RWPE2 (cell line): ENCODE data around the gene USB1.

Source experiments
- ATAC-seq: fragments of 200-7000 bp; cut with Tn5 transposase; 3 replicates; pipeline ENCODE4 v1.9.1; 2021; ENCODE audit warnings: low read depth
- DNase-seq: peaks from one replicate; pipeline ENCODE4 v3.0.0-alpha.2; 2020; ENCODE audit warnings: low spot score
- H3K27ac ChIP-seq: fragments of 450-650 bp; 2 replicates; pipeline ENCODE4 v1.5.1; 2017; ENCODE audit warnings: mild to moderate bottlenecking; ENCODE audit not compliant: poor library complexity, severe bottlenecking
- H3K27me3 ChIP-seq: fragments of 250-450 bp; sonication (Bioruptor Pico); 2 replicates; pipeline ENCODE4 v1.5.1; 2021; ENCODE audit warnings: mild to moderate bottlenecking, moderate library complexity; ENCODE audit not compliant: insufficient read depth, poor library complexity, severe bottlenecking
- H3K36me3 ChIP-seq: fragments of 250-450 bp; sonication (Bioruptor Pico); 2 replicates; pipeline ENCODE4 v1.5.1; 2020; ENCODE audit warnings: low read depth, mild to moderate bottlenecking, moderate library complexity
- H3K4me1 ChIP-seq: fragments of 250-450 bp; sonication (Bioruptor Pico); 2 replicates; pipeline ENCODE4 v1.5.1; 2021; ENCODE audit warnings: mild to moderate bottlenecking, moderate library complexity; ENCODE audit not compliant: insufficient read depth, poor library complexity, severe bottlenecking
- H3K4me3 ChIP-seq: fragments of 250-450 bp; sonication (Bioruptor Pico); 2 replicates; pipeline ENCODE4 v1.5.1; 2021; ENCODE audit warnings: mild to moderate bottlenecking, moderate library complexity; ENCODE audit not compliant: severe bottlenecking
- H3K9me3 ChIP-seq: fragments of 250-450 bp; sonication (Bioruptor Pico); 2 replicates; pipeline ENCODE4 v1.5.1; 2021; ENCODE audit warnings: mild to moderate bottlenecking, moderate library complexity; ENCODE audit not compliant: severe bottlenecking
- CTCF ChIP-seq: fragments of 450-650 bp; IDR thresholded peaks from one replicate; pipeline ENCODE4 v1.5.1; 2017; ENCODE audit warnings: mild to moderate bottlenecking, moderate library complexity; ENCODE audit not compliant: poor library complexity, severe bottlenecking

The USB1 gene

DNA sequence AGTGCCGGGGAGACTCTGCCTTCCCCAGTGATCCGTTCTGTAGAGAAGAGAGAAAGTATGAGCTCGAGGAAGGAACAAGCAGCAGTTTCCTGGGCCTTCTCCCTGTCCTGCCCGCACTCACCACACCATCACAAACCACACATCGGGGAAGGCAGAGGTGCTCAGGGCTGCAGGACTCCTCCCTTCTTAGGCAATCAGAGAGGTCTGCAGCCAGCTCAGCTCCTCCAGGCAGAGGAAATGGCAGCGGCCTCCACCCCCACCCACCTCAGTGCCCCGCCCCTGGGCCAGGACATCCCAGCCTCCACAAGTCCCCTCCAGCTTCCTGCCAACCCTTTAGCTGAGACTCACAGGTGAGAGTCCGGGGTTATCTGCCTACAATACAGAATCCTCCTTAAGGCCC is 2.7 kb upstream of the USB1 start:
- no peak for TF ChIP-seq CTCF
- ATAC-seq (peak; percentile 65), DNase-seq (peak; percentile 85)
- Histone ChIP-seq H3K36me3 (peaks cover 14% of the 10 kb centered on the region), H3K4me3 (no peak overlapping the region), H3K4me1 (peaks cover 25% of the 10 kb centered on the region), H3K27ac (peak overlapping the region; percentile 80), H3K27me3 (no peaks in the 10 kb centered on the region), H3K9me3 (no peaks in the 10 kb centered on the region)

DNA sequence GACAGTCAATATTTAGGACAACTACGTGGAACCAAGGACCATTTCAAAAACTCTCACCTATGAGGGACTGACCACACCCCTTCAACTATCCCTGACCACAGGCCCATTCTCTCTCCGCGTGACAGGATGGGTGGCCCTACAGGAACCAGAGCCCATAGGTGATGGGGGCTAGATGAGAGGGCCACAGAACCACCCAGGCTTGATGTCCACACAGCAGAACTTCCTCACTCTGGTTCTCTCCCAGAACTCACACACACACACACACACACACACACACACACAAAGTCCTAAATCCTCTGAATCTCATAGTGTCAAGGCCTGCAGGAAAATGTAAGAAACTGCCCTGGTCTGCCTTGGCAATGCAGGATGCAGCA is 2.2 kb upstream of the USB1 start:
- DNase-seq (no peak), ATAC-seq (no peak)
- peaks cover 21% of the 10 kb centered on the region for H3K4me1 ChIP-seq
- peak overlapping the region; percentile 80 for H3K27ac ChIP-seq
- no peak overlapping the region for H3K4me3 ChIP-seq
- no peaks in the 10 kb centered on the region for H3K27me3 ChIP-seq
- no peaks in the 10 kb centered on the region for H3K9me3 ChIP-seq
- H3K36me3 ChIP-seq = peaks cover 19% of the 10 kb centered on the region
- no peak for TF ChIP-seq CTCF

- H3K4me3 ChIP-seq = peak overlapping the region; percentile 86
- peaks cover 21% of the 10 kb centered on the region for H3K36me3 ChIP-seq
- no peak for DNase-seq
- no peaks in the 10 kb centered on the region for H3K9me3 ChIP-seq
- ATAC-seq = 0 out of 3 replicates have a peak, but pooled peaks have one; percentile 7
- peak overlapping the region; percentile 80 for H3K27ac ChIP-seq
- peaks cover 22% of the 10 kb centered on the region for H3K4me1 ChIP-seq
- TF ChIP-seq CTCF = no peak
- H3K27me3 ChIP-seq = no peaks in the 10 kb centered on the region
Observed at GRCh38 chr16:57999366-57999970, 1.7 kb upstream of the USB1 start.

- H3K27me3 ChIP-seq = no peaks in the 10 kb centered on the region
- ATAC-seq = no peak
- H3K4me1 ChIP-seq = peaks cover 24% of the 10 kb centered on the region
- DNase-seq = no peak
- H3K4me3 ChIP-seq = peak within 1 kb of the TSS; percentile 86
- H3K36me3 ChIP-seq = peaks cover 21% of the 10 kb centered on the region
- H3K9me3 ChIP-seq = no peaks in the 10 kb centered on the region
- no peak for TF ChIP-seq CTCF
- H3K27ac ChIP-seq = peak within 1 kb of the TSS; percentile 80
Observed at GRCh38 chr16:57999971-58000705, 1.1 kb upstream of the USB1 start, which contains the start of gene ZNF319. Gene ZNF319, minus strand, starts transcription at chr16:58000672. Its CDS starts 2,407 bp downstream, at chr16:57998265.
